GM12865 (cell line): ENCODE measurements around the gene HIF1AN.

Experiments
- DNase-seq: peaks from one replicate; pipeline ENCODE4 v3.0.0; 2010; ENCODE audit warnings: low read depth
- H3K4me3 ChIP-seq: 2 replicates; pipeline ENCODE4 v1.5.1; 2011; ENCODE audit warnings: mild to moderate bottlenecking, low read depth, low read length, control low read depth
- TF ChIP-seq, protein P1 (sequence below): IDR thresholded peaks from 2 replicates; pipeline ENCODE4 v1.5.1; 2011; ENCODE audit warnings: low read length, control low read depth, low read depth, inconsistent platforms; ENCODE audit not compliant: insufficient read depth; ENCODE audit errors: missing control alignments

HIF1AN gene

DNA sequence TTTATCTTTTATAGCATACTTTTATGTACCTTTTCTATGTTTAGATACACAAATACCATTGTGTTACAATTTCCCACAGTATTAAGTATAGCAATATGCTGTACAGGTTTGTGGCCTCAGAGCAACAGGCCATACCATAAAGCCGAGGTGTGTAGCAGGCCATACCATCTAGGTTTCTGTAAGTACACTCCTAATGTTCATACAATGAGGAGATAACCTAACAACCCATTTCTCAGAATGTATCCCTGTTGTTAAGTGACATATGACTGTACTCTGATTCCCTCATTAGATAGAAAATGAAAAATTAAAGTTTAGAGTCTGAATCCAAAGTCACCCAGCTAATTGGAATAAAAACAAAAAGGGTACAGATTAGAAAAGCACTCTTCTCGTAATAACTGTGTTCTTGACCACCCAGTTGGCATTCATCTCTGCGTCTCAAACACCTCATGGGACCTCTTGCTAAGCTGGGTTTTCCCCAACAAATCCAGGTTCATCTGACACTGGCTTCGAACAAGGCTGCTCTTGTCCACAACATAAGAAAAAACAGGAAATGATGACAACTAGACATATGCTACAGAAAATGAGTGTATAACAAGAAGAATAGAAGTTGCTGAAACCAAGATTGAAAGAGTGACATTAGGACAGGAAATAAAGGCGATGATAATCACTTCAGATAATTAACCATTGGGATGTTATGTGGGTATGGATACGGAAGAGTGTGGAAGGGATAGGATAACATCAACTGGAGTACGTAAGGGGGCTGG lies 7.4 kb upstream of the HIF1AN start:
- peak overlapping the region; percentile 66 for H3K4me3 ChIP-seq
- peak; percentile 46 for DNase-seq
- TF ChIP-seq, protein P1, sequence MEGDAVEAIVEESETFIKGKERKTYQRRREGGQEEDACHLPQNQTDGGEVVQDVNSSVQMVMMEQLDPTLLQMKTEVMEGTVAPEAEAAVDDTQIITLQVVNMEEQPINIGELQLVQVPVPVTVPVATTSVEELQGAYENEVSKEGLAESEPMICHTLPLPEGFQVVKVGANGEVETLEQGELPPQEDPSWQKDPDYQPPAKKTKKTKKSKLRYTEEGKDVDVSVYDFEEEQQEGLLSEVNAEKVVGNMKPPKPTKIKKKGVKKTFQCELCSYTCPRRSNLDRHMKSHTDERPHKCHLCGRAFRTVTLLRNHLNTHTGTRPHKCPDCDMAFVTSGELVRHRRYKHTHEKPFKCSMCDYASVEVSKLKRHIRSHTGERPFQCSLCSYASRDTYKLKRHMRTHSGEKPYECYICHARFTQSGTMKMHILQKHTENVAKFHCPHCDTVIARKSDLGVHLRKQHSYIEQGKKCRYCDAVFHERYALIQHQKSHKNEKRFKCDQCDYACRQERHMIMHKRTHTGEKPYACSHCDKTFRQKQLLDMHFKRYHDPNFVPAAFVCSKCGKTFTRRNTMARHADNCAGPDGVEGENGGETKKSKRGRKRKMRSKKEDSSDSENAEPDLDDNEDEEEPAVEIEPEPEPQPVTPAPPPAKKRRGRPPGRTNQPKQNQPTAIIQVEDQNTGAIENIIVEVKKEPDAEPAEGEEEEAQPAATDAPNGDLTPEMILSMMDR: no peak

DNA sequence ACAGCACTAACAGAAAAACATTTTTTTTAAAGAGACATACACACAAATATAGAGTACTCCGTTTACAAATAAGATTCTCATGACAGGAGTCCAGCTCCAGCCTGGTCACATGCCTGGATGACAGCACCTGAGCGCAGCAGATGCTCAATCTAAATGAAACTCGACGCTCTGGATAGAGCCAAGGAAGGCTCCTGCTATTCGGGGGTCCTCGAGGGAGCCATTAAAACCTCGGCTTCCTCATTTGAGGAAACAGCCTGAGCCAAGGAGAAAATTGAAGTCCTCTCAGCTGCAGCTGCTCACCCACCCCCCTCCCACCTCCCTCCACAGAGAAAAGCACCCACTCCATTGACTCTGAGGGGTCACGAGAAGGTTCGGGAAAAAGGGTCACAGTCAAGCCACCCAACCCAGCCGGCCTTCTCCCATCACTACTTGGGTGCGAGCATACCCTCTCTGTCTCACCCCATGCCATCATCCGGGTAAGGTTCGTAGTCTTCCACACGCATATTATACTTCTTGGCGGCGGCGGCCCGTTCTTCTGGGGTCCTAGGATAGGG lies 6.7 kb upstream of the HIF1AN start:
- peak overlapping the region; percentile 66 for H3K4me3 ChIP-seq
- TF ChIP-seq, protein P1: no peak
- DNase-seq: no peak

DNA sequence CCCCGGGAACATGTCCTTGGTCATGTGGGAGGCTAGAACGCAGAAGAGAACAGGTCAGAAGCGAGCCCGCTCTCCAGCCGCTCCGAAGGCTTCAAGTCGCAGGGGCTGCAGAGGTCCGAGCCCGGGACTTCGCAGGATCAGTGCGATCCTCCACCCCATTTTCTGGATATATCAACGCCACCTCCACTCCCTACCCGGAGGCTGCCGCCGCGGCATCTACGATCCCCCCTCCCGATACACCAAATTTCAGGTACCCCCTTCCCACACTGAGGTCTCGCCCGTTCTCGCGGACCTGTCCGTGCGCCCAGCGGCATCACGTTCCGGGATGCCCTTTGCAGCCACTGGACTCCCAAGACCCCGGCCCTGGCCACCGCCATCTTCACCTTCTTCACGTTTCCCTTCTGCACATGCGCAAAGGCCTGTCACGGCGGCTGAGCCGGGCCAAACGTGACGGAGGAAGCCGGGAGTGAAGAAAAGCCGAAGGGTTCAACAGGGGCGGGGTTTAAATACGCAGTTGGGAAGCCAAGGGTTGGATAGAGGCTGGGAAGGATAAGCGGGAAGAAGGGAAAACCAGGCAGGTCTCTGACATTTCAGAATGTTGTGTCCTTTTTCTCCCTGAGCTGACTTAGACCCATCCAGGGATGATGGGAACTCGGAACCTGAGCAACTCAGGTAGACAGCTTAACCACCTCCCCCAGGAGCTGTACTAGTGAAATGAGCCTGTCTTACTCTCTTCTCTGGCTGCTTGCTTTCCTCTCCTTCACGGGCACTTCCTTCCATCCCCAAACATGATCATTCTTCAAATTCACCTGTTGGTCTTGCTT lies 6.1 kb upstream of the HIF1AN start, which contains the start of gene NDUFB8:
Gene NDUFB8, minus strand, starts transcription at position 397 of the 824 bp plus-strand sequence. Its CDS starts 20 bp downstream, at position 377.
- peak; percentile 89 for DNase-seq
- TF ChIP-seq, protein P1: no peak
- peak within 1 kb of the TSS; percentile 66 for H3K4me3 ChIP-seq

DNA sequence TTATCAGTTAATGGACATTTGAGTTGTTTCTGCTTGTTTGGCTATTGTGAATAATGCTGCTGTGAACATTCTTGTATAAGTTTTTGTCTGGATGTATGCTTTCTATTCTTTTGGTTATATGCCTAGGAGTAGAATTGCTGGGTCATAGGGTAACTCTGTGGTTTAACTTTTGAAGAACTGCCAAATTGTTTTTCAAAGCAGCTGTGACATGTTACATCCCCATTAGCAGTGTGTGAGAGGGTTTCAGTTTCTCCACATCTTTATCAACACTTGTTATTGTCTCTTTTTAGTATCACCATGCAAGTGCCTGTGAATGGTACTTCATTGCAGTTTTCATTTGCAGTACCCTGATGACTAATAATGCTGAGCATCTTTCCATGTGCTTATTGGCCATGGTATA lies 4.0 kb upstream of the HIF1AN start:
- no peak overlapping the region for H3K4me3 ChIP-seq
- DNase-seq: peak; percentile 58
- TF ChIP-seq, protein P1: no peak

DNA sequence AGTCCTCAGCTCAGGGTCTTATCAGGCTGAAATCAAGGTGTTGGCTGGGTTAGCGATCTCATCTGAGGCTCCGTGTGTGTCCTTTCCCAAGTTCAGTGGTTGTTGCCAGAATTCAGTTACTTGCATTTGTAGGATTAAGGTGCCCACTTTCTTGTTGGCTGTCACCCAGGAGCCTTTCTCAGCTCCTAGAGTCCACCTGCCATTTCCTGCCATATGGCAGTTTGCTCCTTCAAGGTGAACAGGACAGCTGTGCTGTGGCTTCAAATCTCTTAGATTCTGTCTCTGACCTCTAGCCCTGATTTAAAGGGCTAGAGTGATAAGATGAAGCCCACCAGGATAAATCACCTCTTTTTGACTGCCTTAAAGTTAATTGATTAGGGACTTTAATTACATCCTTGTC lies 1.0 kb upstream of the HIF1AN start:
- TF ChIP-seq, protein P1: no peak
- DNase-seq: no peak
- H3K4me3 ChIP-seq: no peak overlapping the region

DNA sequence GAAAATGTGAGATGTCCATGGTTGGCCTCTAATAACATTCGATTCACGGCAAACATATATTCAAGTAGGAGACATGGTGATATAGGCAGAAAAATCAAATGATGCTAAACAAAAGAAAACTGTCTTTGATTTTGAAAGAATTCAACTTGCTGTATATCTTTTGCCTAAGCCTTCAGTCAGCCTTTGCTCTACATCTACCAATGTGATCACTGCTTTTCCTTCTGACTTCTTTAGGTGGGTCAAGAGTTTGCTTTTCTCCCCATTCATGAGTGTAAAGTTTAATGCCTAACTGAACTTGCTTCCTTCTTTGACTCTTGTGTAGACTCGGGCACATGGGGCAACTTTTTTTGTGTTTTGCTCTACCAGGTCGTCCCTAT lies 417 bp upstream of the HIF1AN start:
- no peak for DNase-seq
- peak overlapping the region; percentile 40 for H3K4me3 ChIP-seq
- TF ChIP-seq, protein P1: no peak
